ENCODE data around the gene ZNG1F.
"Not testable (repeated sequence)": the region's sequence is repeated elsewhere in the genome, so short reads cannot be mapped to it uniquely, and the experiment has no call there.

Gene ZNG1F

DNA sequence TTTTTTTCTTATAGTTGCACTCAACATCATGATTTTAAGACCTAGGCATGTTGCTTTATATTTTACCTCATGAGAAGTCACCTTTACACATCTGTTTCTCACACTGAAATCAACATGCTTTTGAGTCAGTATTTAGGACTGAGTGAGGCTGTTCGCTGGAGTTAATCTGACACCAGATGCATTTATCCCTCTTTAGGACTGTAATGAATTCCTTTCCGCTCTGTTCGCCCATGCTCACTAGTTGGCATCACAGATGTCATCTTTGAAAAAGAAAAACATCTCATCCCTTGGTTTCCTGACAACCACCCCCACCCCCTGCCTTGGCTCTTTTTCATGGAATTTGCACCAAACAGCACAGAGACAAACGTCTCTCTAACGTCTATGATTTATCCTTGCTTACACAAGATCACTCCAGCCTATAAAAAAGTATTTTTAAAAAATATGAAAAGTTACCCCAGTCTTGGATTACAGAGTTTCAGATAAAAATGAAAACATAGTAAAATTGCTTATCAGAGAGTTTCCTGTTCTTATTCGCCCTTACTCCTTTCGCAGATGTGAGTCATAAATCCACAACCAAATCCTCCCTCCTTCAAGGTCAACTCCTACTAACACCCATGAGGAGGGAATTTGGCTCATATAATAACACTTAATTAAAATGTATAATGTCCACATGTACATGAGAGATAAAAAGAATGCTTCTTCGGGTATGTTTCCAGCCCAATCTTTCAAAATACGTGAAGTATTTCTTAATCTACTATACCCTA, 94.9 kb downstream of the ZNG1F start:
- not testable (repeated sequence) for H3K4me1 ChIP-seq (ENCODE audit: insufficient read depth, low read length); H3K9me3 ChIP-seq (ENCODE audit: low read length); H3K27me3 ChIP-seq (ENCODE audit: control insufficient read depth in 1 of 2, insufficient read depth in 2 of 2, low read length in 2 of 2); H3K27ac ChIP-seq (ENCODE audit: low read depth, low read length); H3K36me3 ChIP-seq (ENCODE audit: insufficient read depth, low read length); H3K9ac ChIP-seq (ENCODE audit: low read length); H3K4me3 ChIP-seq (ENCODE audit: low read depth in 1 of 2, low read length in 2 of 2)

- not testable (repeated sequence) for H3K4me3 ChIP-seq (ENCODE audit: low read depth in 1 of 2, low read length in 2 of 2); H3K4me1 ChIP-seq (ENCODE audit: insufficient read depth, low read length); H3K36me3 ChIP-seq (ENCODE audit: insufficient read depth, low read length); H3K27ac ChIP-seq (ENCODE audit: low read depth, low read length); H3K27me3 ChIP-seq (ENCODE audit: control insufficient read depth in 1 of 2, insufficient read depth in 2 of 2, low read length in 2 of 2); H3K9ac ChIP-seq (ENCODE audit: low read length); H3K9me3 ChIP-seq (ENCODE audit: low read length)
These were observed 98.2 kb downstream of the ZNG1F start for GRCh38 chr9:41090922-41091321.

GRCh38 chr9:41090386-41090785, 98.7 kb downstream of the ZNG1F start:
- not testable (repeated sequence) for H3K9ac ChIP-seq (ENCODE audit: low read length); H3K27me3 ChIP-seq (ENCODE audit: control insufficient read depth in 1 of 2, insufficient read depth in 2 of 2, low read length in 2 of 2); H3K4me1 ChIP-seq (ENCODE audit: insufficient read depth, low read length); H3K36me3 ChIP-seq (ENCODE audit: insufficient read depth, low read length); H3K9me3 ChIP-seq (ENCODE audit: low read length); H3K27ac ChIP-seq (ENCODE audit: low read depth, low read length); H3K4me3 ChIP-seq (ENCODE audit: low read depth in 1 of 2, low read length in 2 of 2)

- not testable (repeated sequence) for H3K9me3 ChIP-seq (ENCODE audit: low read length); H3K27ac ChIP-seq (ENCODE audit: low read depth, low read length); H3K9ac ChIP-seq (ENCODE audit: low read length); H3K4me1 ChIP-seq (ENCODE audit: insufficient read depth, low read length); H3K4me3 ChIP-seq (ENCODE audit: low read depth in 1 of 2, low read length in 2 of 2); H3K27me3 ChIP-seq (ENCODE audit: control insufficient read depth in 1 of 2, insufficient read depth in 2 of 2, low read length in 2 of 2); H3K36me3 ChIP-seq (ENCODE audit: insufficient read depth, low read length)
These were observed 100.6 kb downstream of the ZNG1F start for GRCh38 chr9:41088450-41089059.

- not testable (repeated sequence) for H3K9ac ChIP-seq (ENCODE audit: low read length); H3K27me3 ChIP-seq (ENCODE audit: control insufficient read depth in 1 of 2, insufficient read depth in 2 of 2, low read length in 2 of 2); H3K9me3 ChIP-seq (ENCODE audit: low read length); H3K36me3 ChIP-seq (ENCODE audit: insufficient read depth, low read length); H3K4me1 ChIP-seq (ENCODE audit: insufficient read depth, low read length); H3K4me3 ChIP-seq (ENCODE audit: low read depth in 1 of 2, low read length in 2 of 2); H3K27ac ChIP-seq (ENCODE audit: low read depth, low read length)
These were observed 101.2 kb downstream of the ZNG1F start for GRCh38 chr9:41087929-41088328.

GRCh38 chr9:41087157-41087780, 101.8 kb downstream of the ZNG1F start:
- not testable (repeated sequence) for H3K4me1 ChIP-seq (ENCODE audit: insufficient read depth, low read length); H3K9ac ChIP-seq (ENCODE audit: low read length); H3K4me3 ChIP-seq (ENCODE audit: low read depth in 1 of 2, low read length in 2 of 2); H3K27me3 ChIP-seq (ENCODE audit: control insufficient read depth in 1 of 2, insufficient read depth in 2 of 2, low read length in 2 of 2); H3K9me3 ChIP-seq (ENCODE audit: low read length); H3K36me3 ChIP-seq (ENCODE audit: insufficient read depth, low read length); H3K27ac ChIP-seq (ENCODE audit: low read depth, low read length)

GRCh38 chr9:41086685-41087084, 102.4 kb downstream of the ZNG1F start:
- not testable (repeated sequence) for H3K36me3 ChIP-seq (ENCODE audit: insufficient read depth, low read length); H3K27ac ChIP-seq (ENCODE audit: low read depth, low read length); H3K4me3 ChIP-seq (ENCODE audit: low read depth in 1 of 2, low read length in 2 of 2); H3K4me1 ChIP-seq (ENCODE audit: insufficient read depth, low read length); H3K9ac ChIP-seq (ENCODE audit: low read length); H3K27me3 ChIP-seq (ENCODE audit: control insufficient read depth in 1 of 2, insufficient read depth in 2 of 2, low read length in 2 of 2); H3K9me3 ChIP-seq (ENCODE audit: low read length)

DNA sequence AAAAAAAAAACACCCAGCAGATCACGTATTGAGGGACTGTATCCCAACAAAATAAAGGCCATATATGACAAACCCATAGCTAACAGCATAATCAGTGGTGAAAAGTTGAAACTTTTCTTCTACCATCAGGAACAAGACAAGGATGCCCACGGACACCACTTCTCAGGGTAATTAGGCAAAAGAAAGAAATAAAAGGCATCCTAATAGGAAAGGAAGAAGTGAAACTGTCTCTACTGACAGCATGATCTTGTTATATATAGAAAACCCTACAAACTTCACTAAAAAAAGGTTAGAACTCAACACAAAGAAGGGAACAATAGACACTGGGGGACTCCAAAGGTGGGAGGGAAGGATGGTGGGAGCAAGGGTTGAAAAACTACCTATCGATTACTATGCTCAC, 102.9 kb downstream of the ZNG1F start:
- not testable (repeated sequence) for H3K27ac ChIP-seq (ENCODE audit: low read depth, low read length); H3K4me1 ChIP-seq (ENCODE audit: insufficient read depth, low read length)

DNA sequence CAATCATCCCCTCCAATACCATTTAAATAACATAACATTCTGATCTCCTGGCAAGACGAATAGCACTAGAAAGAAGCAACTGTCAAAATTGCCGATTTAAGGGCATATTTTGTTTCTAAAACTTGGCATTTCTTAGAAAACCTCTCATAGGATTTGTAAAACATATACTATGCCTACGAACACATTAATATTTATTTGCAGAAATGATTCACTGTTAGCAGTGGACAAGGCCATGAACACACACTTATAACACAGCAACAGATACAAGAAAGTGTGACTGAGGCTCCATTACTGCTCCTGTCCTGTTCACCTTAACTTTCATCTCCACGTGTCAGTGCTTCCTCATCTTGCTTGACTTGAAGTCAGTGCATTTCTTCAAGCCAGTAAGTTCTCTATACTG, 106.8 kb downstream of the ZNG1F start:
- H3K4me3 ChIP-seq (ENCODE audit: low read depth in 1 of 2, low read length in 2 of 2); H3K9ac ChIP-seq (ENCODE audit: low read length); H3K9me3 ChIP-seq (ENCODE audit: low read length); H3K27me3 ChIP-seq (ENCODE audit: control insufficient read depth in 1 of 2, insufficient read depth in 2 of 2, low read length in 2 of 2); H3K4me1 ChIP-seq (ENCODE audit: insufficient read depth, low read length); H3K27ac ChIP-seq (ENCODE audit: low read depth, low read length); H3K36me3 ChIP-seq (ENCODE audit: insufficient read depth, low read length): not testable (repeated sequence)

More for the DNA sequence above, 102.9 kb downstream of the ZNG1F start:
- not testable (repeated sequence) for H3K4me3 ChIP-seq (ENCODE audit: low read depth in 1 of 2, low read length in 2 of 2); H3K36me3 ChIP-seq (ENCODE audit: insufficient read depth, low read length); H3K27me3 ChIP-seq (ENCODE audit: control insufficient read depth in 1 of 2, insufficient read depth in 2 of 2, low read length in 2 of 2); H3K9me3 ChIP-seq (ENCODE audit: low read length); H3K9ac ChIP-seq (ENCODE audit: low read length)

All from muscle layer of colon (tissue), 2 donors.